Hepatocyte (in vitro differentiated cells): ENCODE measurements around the gene GLT1D1.

Experiments used
- EZH2phosphoT487 ChIP-seq: fragments of 200-600 bp; sonication (generic); IDR thresholded peaks from one replicate; pipeline ENCODE4 v1.6.1; 2018; ENCODE audit warnings: antibody characterized with exemption, mild to moderate bottlenecking, low read depth, moderate library complexity; ENCODE audit not compliant: unreplicated experiment, severe bottlenecking
- TF ChIP-seq, protein P1 (sequence below): fragments of 200-600 bp; sonication (generic); IDR thresholded peaks from 2 replicates; pipeline ENCODE4 v1.5.1; 2016; ENCODE audit warnings: antibody characterized with exemption, mild to moderate bottlenecking; ENCODE audit not compliant: poor library complexity

DNA sequence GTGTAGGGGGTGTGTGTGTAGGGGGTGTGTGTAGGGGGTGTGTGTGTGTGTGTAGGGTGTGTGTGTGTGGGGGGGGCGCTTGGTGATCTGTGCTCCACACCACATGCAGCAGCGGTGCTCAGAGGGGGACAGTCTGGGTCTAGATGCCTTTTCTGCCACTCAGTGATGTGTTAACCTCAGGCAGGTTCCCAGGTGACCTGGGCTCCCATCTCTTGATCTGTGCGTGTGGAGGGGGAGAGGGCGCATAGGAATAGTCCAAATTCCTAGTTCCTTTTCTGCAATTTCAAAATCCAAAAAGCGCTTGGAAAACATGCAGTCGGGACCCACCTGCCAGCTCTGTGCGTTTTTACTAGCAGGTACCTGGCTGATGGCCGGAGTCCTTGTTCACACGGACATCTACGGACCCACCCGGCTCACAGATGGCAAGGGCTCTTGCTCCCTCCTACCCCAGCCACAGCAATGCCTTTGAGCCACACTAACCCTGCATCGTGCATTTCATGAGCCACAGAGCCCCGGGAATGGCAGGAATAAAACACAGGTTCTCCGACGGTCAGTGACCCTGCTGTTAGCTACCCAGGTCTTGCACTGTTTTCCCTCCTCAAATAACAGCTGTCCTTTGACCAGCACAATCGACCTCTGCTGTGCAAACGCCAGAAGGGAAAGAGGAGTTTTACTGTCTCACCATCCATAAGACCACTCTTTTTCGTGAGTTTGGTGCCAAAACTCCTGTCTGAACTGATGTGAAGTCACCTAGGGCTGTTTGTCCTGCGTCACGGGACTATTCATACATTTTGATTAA lies 120.8 kb downstream of the GLT1D1 start:
- TF ChIP-seq, protein P1, sequence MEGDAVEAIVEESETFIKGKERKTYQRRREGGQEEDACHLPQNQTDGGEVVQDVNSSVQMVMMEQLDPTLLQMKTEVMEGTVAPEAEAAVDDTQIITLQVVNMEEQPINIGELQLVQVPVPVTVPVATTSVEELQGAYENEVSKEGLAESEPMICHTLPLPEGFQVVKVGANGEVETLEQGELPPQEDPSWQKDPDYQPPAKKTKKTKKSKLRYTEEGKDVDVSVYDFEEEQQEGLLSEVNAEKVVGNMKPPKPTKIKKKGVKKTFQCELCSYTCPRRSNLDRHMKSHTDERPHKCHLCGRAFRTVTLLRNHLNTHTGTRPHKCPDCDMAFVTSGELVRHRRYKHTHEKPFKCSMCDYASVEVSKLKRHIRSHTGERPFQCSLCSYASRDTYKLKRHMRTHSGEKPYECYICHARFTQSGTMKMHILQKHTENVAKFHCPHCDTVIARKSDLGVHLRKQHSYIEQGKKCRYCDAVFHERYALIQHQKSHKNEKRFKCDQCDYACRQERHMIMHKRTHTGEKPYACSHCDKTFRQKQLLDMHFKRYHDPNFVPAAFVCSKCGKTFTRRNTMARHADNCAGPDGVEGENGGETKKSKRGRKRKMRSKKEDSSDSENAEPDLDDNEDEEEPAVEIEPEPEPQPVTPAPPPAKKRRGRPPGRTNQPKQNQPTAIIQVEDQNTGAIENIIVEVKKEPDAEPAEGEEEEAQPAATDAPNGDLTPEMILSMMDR, result no peak
- TF ChIP-seq EZH2phosphoT487, result no peak
